ENCODE measurements around the gene TPPP3.

TPPP3 gene

DNA sequence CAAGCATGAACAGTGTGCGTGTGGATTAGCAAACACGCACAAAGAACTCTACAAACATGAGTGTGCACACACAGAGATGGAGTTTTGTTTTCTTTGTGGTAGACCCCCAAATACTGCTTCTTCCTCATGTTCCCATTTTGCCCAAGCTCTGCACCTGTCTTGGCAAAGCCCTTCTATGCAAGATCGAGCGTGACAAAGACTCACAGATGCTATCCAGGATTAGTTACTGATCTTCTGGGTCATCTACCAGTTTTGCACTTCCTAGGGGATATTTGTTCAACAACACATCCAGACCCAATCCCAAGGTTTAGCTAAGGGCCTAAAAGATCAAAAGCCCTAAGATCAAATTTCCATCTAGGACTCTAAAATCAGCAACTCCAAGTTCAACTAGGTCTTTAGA lies 50.7 kb downstream of the TPPP3 start:
- DNase-seq (ENCODE audit: low spot score), result no peak

DNA sequence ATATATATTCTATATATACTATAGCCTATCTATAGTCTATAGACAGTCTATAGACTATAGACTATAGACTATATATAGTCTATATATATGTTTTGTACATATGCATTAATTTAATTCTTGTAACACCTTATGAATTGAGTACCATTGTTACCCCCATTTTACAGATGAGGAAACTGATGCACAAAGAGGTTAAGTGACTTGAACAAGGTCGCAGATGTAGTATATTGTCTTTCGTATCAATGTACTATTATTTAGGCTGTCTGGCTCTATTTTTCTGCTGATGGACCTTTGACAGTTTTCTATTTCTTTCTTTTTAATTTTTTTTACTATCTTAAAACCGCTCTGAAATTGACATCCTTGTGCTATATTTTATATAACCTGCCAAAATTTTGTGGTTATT lies 52.0 kb downstream of the TPPP3 start:
- DNase-seq (ENCODE audit: low spot score), result no peak

All from HuH-7.5 (cell line).